K562 (cell line): ENCODE data around the gene GDF7. TPM values are rescaled to one million over a fixed set of nuclear protein-coding genes. Genes with fewer than 3 reads are reported as not detected.
A peak's percentile ranks its signal among the peaks of the same experiment; 100 is the strongest.

Experiments
- ATAC-seq: fragments of 200-7000 bp; cut with Tn5 transposase; 3 replicates; pipeline ENCODE4 v1.9.1; 2020; ENCODE audit warnings: moderate library complexity
- BruUV-seq: library from RNA; stranded (reverse); fragments of 400-500 nt; replicated peaks from 2 replicates; lab custom pipeline; 2021; lab: Mats Ljungman, UMichigan
- CTCF ChIA-PET: fragments of 300-600 bp; formaldehyde crosslinking; extraction: SDS; loops from one replicate; lab custom pipeline; 2021; ENCODE audit warnings: low intra/inter-chr PET ratio; lab: Yijun Ruan, JAX
- POLR2A ChIA-PET: fragments of 300-600, 350-650 bp; sonication (Branson Sonifier 250); formaldehyde crosslinking; extraction: SDS; loops from one replicate; lab custom pipeline; 2021; ENCODE audit warnings: antibody characterized with exemption, inconsistent platforms; lab: Yijun Ruan, JAX
- DNase-seq, 4 experiments: peaks; one replicate each; pipeline versions ENCODE4 v3.0.0 to v3.0.0-alpha.2; 2011 to 2018; ENCODE audit warnings: low spot score in 3 of 4, mixed read lengths in 3 of 4; ENCODE audit errors: extremely low read depth in 1 of 4
- FAIRE-seq: peaks from 2 replicates; lab custom pipeline; 2011; peaks lifted over from hg19 to GRCh38; lab: Jason Lieb, UNC
- H2AFZ ChIP-seq: 2 replicates; pipeline ENCODE4 v1.6.0; 2011; ENCODE audit warnings: low read depth, low read length, control low read depth, inconsistent platforms
- H3K27ac ChIP-seq: fragments of 200-600 bp; 3 replicates; pipeline ENCODE4 v1.8.0; 2011; ENCODE audit warnings: low read depth, mild to moderate bottlenecking, control low read depth, inconsistent platforms, low read length, moderate library complexity, mixed read lengths; ENCODE audit errors: extremely low read depth
- H3K27me3 ChIP-seq, 2 experiments: fragments of 300-600 bp in 1 of 2; 2 replicates in 1 of 2; 3 replicates in 1 of 2; pipeline versions ENCODE4 v1.6.0 to v1.8.0; 2011; ENCODE audit warnings: inconsistent platforms in 2 of 2, low read length in 2 of 2, mild to moderate bottlenecking in 1 of 2, mixed read lengths in 1 of 2, moderate library complexity in 1 of 2; ENCODE audit not compliant: control insufficient read depth in 2 of 2, insufficient read depth in 2 of 2
- H3K36me3 ChIP-seq: fragments of 300-600 bp; 3 replicates; pipeline ENCODE4 v1.8.0; 2011; ENCODE audit warnings: mild to moderate bottlenecking, low read length, inconsistent platforms; ENCODE audit not compliant: control insufficient read depth, insufficient read depth
- H3K4me1 ChIP-seq, 2 experiments: fragments of 200-600 bp in 1 of 2; replicated peaks in 1 of 2; 2 replicates in 1 of 2; 3 replicates in 1 of 2; pipeline versions ENCODE4 v1.5.1 to v1.8.0; 2011; ENCODE audit warnings: inconsistent platforms in 2 of 2, low read length in 2 of 2, mild to moderate bottlenecking in 1 of 2, mixed read lengths in 1 of 2, moderate library complexity in 1 of 2; ENCODE audit not compliant: control insufficient read depth in 2 of 2, insufficient read depth in 2 of 2
- H3K4me2 ChIP-seq: 2 replicates; pipeline ENCODE4 v1.6.1; 2011; ENCODE audit warnings: low read length, control low read depth, inconsistent platforms, mixed read lengths; ENCODE audit not compliant: insufficient read depth
- H3K4me3 ChIP-seq: fragments of 200-600 bp; sonication (generic), shearing (Covaris generic); 2 replicates; pipeline ENCODE4 v1.5.1; 2016; ENCODE audit warnings: control low read depth, inconsistent platforms
- H3K79me2 ChIP-seq: fragments of 200-600 bp; 3 replicates; pipeline ENCODE4 v1.8.0; 2011; ENCODE audit warnings: low read length, inconsistent platforms; ENCODE audit not compliant: control insufficient read depth, insufficient read depth
- H3K9ac ChIP-seq, 2 experiments: 2 replicates each; pipeline versions ENCODE4 v1.6.0 to v1.6.1; 2011; ENCODE audit warnings: low read depth in 2 of 2, low read length in 2 of 2, control low read depth in 1 of 2, inconsistent platforms in 1 of 2, mild to moderate bottlenecking in 1 of 2, mixed read lengths in 1 of 2; ENCODE audit not compliant: insufficient read depth in 1 of 2
- H3K9me1 ChIP-seq: one replicate; pipeline ENCODE4 v1.6.0; 2011; ENCODE audit warnings: inconsistent platforms, mild to moderate bottlenecking, low read length, moderate library complexity; ENCODE audit not compliant: control insufficient read depth, insufficient read depth
- H3K9me3 ChIP-seq: replicated peaks from 2 replicates; pipeline ENCODE4 v1.5.1; 2011; ENCODE audit warnings: low read depth, low read length, inconsistent platforms; ENCODE audit not compliant: control insufficient read depth, insufficient read depth
- H4K20me1 ChIP-seq: replicated peaks from 2 replicates; pipeline ENCODE4 v1.6.1; 2011; ENCODE audit warnings: low read length, inconsistent platforms, mixed read lengths; ENCODE audit not compliant: control insufficient read depth, insufficient read depth
- HNRNPUL1 ChIP-seq: fragments of 200-400 bp; formaldehyde crosslinking; IDR thresholded peaks from 2 replicates; pipeline ENCODE4 v1.6.1; 2017; ENCODE audit warnings: low read length
- MYC ChIP-seq, 2 experiments: fragments of 250-450 bp in 1 of 2; sonication (Bioruptor Pico) in 1 of 2; IDR thresholded peaks; 2 replicates each; pipeline versions ENCODE4 v1.5.1 to v1.6.1; 2012 to 2021; ENCODE audit warnings: low read depth in 2 of 2, borderline replicate concordance in 1 of 2, improper control_type of control experiment in 1 of 2, low read length in 1 of 2, mild to moderate bottlenecking in 1 of 2, moderate library complexity in 1 of 2
- PHB2 ChIP-seq: fragments of 450-650 bp; IDR thresholded peaks from 2 replicates; pipeline ENCODE4 v1.6.1; 2017; ENCODE audit warnings: low read depth
- TGIF2 ChIP-seq: sonication (generic); formaldehyde crosslinking; IDR thresholded peaks from 2 replicates; pipeline ENCODE4 v1.8.1; 2022; ENCODE audit warnings: mild to moderate bottlenecking, missing genetic modification reagents, moderate library complexity
- ZNF212 ChIP-seq: fragments of 450-650 bp; formaldehyde crosslinking; IDR thresholded peaks from 2 replicates; pipeline ENCODE4 v1.4.0; 2020; ENCODE audit warnings: mild to moderate bottlenecking
- ZNF668 ChIP-seq: fragments of 250-450 bp; sonication (Bioruptor Pico); IDR thresholded peaks from 2 replicates; pipeline ENCODE4 v1.8.0; 2022; ENCODE audit warnings: mild to moderate bottlenecking, inconsistent platforms
- WGBS: fragments of 100-300 bp; shearing (Covaris generic); methylation state at CpG from one replicate; pipeline ENCODE4 v1.1.6; 2016; ENCODE audit warnings: low coverage, mixed read lengths; ENCODE audit not compliant: insufficient coverage; ENCODE audit errors: missing lambda C conversion rate; 5-methylcytosine and 5-hydroxymethylcytosine counted together
- in situ Hi-C: fragments of 300-500 bp; cut with MboI; formaldehyde crosslinking; loops from 4 replicates; pipeline ENCODE4 v1.15.0; 2018; ENCODE audit warnings: inconsistent platforms, mixed read lengths
- intact Hi-C: fragments of 100-400 bp; cut with micrococcal nuclease; formaldehyde crosslinking; loops from 2 replicates; pipeline ENCODE4 v1.14.2; 2022
- polyA plus RNA-seq, 8 experiments: library from polyadenylated mRNA; depleted of rRNA in 4 of 8; stranded (reverse) in 5 of 8; unstranded in 3 of 8; fragments of >200 nt; fragmentation: Nextera tagmentation in 2 of 8; fragmentation: Illumina TruSeq in 1 of 8; extraction: Ambion mirVana in 2 of 8; extraction: Trizol in 1 of 8; gene quantifications; 2 replicates each; pipeline versions ENCODE4 v1.2.1 to v1.2.3, GENCODE V29; 2011 to 2014; ENCODE audit warnings: inconsistent platforms in 1 of 8, missing spikeins in 1 of 8
- total RNA-seq, 7 experiments: library from RNA; depleted of rRNA in 6 of 7; stranded (reverse); fragments of >200 nt in 6 of 7; fragmentation: Illumina TruSeq in 2 of 7; extraction: Trizol in 2 of 7; gene quantifications; 2 replicates each; pipeline versions ENCODE4 v1.2.1 to v1.2.3, GENCODE V29; 2011 to 2021; ENCODE audit warnings: low replicate concordance in 1 of 7
- TF ChIP-seq, protein P1 (sequence below): sonication (generic); formaldehyde crosslinking; IDR thresholded peaks from 2 replicates; pipeline ENCODE4 v1.8.1; 2023; ENCODE audit warnings: mild to moderate bottlenecking, missing genetic modification reagents, moderate library complexity
- TF ChIP-seq, protein P2 (sequence below): sonication (generic); formaldehyde crosslinking; IDR thresholded peaks from 2 replicates; pipeline ENCODE4 v1.8.0; 2022; ENCODE audit warnings: mild to moderate bottlenecking, missing genetic modification reagents, borderline replicate concordance

The GDF7 gene
- total and polyA plus RNA-seq, 9 of the 15 experiments (the other 6 are each of a cell fraction or from before 2014, with no cell fraction given) = 0.01 TPM; not detected in 7

GRCh38 chr2:20649576-20649975 lies 17.4 kb upstream of the GDF7 start:
- H3K9ac ChIP-seq = peak overlapping the region in 1 of 2 experiments; percentile 38; a peak in 1 of 4 replicates
- H3K4me1 ChIP-seq = peaks cover 6 to 20% of the 10 kb centered on the region in 2 experiments; a peak in 3 of 5 replicates
- H3K9me1 ChIP-seq = no peaks in the 10 kb centered on the region
- FAIRE-seq (no peak), ATAC-seq (no peak), DNase-seq (no peak)
- H3K79me2 ChIP-seq = no peaks in the 10 kb centered on the region; the same call in 2 of the 3 replicates
- TF ChIP-seq, protein P1, sequence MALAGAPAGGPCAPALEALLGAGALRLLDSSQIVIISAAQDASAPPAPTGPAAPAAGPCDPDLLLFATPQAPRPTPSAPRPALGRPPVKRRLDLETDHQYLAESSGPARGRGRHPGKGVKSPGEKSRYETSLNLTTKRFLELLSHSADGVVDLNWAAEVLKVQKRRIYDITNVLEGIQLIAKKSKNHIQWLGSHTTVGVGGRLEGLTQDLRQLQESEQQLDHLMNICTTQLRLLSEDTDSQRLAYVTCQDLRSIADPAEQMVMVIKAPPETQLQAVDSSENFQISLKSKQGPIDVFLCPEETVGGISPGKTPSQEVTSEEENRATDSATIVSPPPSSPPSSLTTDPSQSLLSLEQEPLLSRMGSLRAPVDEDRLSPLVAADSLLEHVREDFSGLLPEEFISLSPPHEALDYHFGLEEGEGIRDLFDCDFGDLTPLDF (CRISPR knock-in tag) = no peak
- TF ChIP-seq ZNF668 (CRISPR knock-in tag) (no peak), ZNF212 (CRISPR knock-in tag) (no peak), MYC (IDR thresholded peaks at IDR 0.05; ENCODE audit: low read depth, low read length) (no peak), MYC (CRISPR knock-in tag; IDR thresholded peaks at IDR 0.05; ENCODE audit: borderline replicate concordance, low read depth) (no peak), TGIF2 (CRISPR knock-in tag) (no peak), PHB2 (no peak), HNRNPUL1 (no peak)
- TF ChIP-seq, protein P2, sequence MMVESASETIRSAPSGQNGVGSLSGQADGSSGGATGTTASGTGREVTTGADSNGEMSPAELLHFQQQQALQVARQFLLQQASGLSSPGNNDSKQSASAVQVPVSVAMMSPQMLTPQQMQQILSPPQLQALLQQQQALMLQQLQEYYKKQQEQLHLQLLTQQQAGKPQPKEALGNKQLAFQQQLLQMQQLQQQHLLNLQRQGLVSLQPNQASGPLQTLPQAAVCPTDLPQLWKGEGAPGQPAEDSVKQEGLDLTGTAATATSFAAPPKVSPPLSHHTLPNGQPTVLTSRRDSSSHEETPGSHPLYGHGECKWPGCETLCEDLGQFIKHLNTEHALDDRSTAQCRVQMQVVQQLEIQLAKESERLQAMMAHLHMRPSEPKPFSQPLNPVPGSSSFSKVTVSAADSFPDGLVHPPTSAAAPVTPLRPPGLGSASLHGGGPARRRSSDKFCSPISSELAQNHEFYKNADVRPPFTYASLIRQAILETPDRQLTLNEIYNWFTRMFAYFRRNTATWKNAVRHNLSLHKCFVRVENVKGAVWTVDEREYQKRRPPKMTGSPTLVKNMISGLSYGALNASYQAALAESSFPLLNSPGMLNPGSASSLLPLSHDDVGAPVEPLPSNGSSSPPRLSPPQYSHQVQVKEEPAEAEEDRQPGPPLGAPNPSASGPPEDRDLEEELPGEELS (CRISPR knock-in tag) = no peak
- in situ Hi-C loops = no loop called here
- H3K4me3 ChIP-seq = no peak overlapping the region
- CTCF ChIA-PET = no interaction called here
- H3K27ac ChIP-seq = no peak overlapping the region
- H3K4me2 ChIP-seq = peak overlapping the region; percentile 73; the same call in 1 of the 2 replicates
- no peak overlapping the region for H2AFZ ChIP-seq
- no peaks in the 10 kb centered on the region; the same call in 1 of the 2 replicates for H4K20me1 ChIP-seq
- H3K27me3 ChIP-seq = peaks cover 0 to 15% of the 10 kb centered on the region in 2 experiments; a peak in 2 of 5 replicates
- POLR2A ChIA-PET = interaction anchor here (1.1 kb wide), 1 partner anchor 203 kb away, joined by 4 read pairs; the partner anchor contains the start of gene RHOB
- H3K36me3 ChIP-seq = no peaks in the 10 kb centered on the region
- H3K9me3 ChIP-seq = no peaks in the 10 kb centered on the region
- 63% methylated on average over 10 of the region's 11 CpGs for whole genome bisulfite sequencing
- intact Hi-C loops = no loop called here
- no TSS peak for BruUV-seq
